ENCODE data around the gene KCNMA1.

KCNMA1 gene

DNA sequence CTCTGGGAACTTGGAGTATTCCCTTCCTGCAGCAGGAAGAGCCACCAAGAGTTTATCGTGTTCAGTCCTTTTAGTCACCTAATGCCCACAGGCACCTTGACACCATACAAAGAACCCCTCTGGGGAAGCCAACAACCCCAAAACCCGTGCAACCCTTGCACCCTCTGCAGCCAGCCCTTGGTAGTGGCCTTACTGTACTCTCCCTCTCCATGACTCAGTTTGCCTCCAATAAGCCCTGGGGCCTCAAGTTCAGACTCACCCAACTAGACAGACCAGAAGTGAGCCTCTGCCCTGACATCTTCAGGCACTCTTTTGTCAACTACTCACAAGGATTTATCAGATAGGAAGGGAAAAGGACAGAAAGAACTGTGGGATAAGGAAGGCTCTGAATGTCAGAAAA lies 30.9 kb downstream of the KCNMA1 start:
- no peak overlapping the region for H3K4me3 ChIP-seq (ENCODE audit: low read length)
- TF ChIP-seq, protein P1, sequence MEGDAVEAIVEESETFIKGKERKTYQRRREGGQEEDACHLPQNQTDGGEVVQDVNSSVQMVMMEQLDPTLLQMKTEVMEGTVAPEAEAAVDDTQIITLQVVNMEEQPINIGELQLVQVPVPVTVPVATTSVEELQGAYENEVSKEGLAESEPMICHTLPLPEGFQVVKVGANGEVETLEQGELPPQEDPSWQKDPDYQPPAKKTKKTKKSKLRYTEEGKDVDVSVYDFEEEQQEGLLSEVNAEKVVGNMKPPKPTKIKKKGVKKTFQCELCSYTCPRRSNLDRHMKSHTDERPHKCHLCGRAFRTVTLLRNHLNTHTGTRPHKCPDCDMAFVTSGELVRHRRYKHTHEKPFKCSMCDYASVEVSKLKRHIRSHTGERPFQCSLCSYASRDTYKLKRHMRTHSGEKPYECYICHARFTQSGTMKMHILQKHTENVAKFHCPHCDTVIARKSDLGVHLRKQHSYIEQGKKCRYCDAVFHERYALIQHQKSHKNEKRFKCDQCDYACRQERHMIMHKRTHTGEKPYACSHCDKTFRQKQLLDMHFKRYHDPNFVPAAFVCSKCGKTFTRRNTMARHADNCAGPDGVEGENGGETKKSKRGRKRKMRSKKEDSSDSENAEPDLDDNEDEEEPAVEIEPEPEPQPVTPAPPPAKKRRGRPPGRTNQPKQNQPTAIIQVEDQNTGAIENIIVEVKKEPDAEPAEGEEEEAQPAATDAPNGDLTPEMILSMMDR (conservative IDR thresholded peaks at IDR 0.05; ENCODE audit: low read depth, low read length), result no peak
- no peak for DNase-seq (ENCODE audit: low read depth)

DNA sequence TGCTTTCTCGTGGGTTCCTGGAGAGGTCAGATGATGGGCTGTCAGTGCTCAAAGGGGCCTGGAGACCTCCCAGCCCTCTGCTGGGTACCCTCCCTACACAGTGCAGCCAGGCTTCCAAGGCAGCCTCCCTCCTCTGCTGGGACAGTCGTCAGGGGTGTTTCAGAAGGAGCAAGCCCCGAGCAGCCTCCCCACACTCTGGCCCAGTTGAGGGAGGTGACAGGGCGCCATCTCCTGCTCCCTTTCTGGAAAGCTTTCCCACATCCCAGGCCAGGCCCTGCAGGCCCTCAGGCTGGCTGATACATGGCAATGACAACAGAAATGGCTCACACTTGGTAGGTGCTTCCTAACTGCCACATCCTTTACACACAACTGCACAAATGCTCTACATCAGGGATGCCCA lies 32.1 kb downstream of the KCNMA1 start:
- no peak for DNase-seq (ENCODE audit: low read depth)
- no peak overlapping the region for H3K4me3 ChIP-seq (ENCODE audit: low read length)
- TF ChIP-seq, protein P1 (conservative IDR thresholded peaks at IDR 0.05; ENCODE audit: low read depth, low read length), result peak; percentile 10

DNA sequence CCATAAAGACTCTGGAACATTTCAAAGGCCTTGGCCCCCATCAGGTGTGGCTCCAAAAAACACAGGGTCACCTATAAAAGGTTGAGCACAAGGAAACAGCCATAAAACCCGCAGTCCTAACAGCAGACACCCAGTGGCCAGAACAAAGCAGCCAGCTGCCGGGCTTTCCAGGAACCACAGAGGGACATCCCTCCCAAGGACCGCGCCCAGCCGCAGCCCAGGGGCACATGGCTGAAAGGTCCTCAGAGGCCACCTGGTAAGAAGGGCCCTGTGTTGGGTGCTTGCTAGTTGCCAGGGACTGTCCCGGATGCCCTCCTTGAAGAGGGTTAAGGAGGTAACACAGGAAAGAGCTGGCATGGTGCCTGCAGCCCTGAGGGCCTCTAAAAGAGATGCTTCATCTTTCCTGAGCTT lies 32.7 kb downstream of the KCNMA1 start:
- no peak for DNase-seq (ENCODE audit: low read depth)
- H3K4me3 ChIP-seq (ENCODE audit: low read length), result no peak overlapping the region
- TF ChIP-seq, protein P1 (conservative IDR thresholded peaks at IDR 0.05; ENCODE audit: low read depth, low read length), result no peak

DNA sequence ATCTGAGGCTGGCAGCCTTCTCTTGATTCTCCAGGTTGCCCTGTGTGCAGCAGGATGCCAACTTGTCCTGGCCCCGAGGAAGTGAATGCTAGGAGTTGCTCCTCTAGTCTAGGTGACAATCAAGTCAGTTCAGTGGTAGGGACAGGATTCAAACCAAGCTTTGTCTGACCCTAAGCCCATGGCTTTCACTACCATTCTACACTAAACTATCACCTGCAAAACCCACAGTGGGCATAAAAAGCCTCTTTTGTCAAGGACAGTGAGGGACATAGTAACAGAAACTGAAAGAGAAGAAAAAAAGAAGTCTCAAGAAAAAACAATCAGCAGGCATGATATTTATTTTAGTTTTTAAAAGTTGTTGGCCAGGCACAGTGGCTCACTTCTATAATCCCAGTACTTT lies 33.5 kb downstream of the KCNMA1 start:
- DNase-seq (ENCODE audit: low read depth), result no peak
- H3K4me3 ChIP-seq (ENCODE audit: low read length), result no peak overlapping the region
- TF ChIP-seq, protein P1 (conservative IDR thresholded peaks at IDR 0.05; ENCODE audit: low read depth, low read length), result no peak

DNA sequence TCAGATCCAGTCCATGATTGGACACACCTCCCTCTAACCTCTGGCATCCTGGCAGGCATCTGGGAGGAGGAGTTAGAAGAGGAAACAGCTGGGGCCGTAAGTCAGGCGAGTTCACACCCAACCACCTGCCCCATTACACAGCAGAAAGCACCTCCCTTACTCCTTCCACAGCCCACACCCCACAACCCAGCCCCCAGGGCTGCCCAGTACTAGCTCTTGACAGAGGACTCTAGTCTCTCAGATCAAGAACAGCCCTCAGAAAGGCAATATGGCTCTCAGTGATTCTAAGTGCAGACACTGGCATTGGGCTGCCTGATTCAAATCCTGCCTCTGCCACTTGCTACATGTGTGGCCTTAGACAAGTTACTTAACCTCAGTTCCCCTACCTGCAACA lies 34.1 kb downstream of the KCNMA1 start:
- no peak overlapping the region for H3K4me3 ChIP-seq (ENCODE audit: low read length)
- no peak for DNase-seq (ENCODE audit: low read depth)
- TF ChIP-seq, protein P1 (conservative IDR thresholded peaks at IDR 0.05; ENCODE audit: low read depth, low read length), result no peak

DNA sequence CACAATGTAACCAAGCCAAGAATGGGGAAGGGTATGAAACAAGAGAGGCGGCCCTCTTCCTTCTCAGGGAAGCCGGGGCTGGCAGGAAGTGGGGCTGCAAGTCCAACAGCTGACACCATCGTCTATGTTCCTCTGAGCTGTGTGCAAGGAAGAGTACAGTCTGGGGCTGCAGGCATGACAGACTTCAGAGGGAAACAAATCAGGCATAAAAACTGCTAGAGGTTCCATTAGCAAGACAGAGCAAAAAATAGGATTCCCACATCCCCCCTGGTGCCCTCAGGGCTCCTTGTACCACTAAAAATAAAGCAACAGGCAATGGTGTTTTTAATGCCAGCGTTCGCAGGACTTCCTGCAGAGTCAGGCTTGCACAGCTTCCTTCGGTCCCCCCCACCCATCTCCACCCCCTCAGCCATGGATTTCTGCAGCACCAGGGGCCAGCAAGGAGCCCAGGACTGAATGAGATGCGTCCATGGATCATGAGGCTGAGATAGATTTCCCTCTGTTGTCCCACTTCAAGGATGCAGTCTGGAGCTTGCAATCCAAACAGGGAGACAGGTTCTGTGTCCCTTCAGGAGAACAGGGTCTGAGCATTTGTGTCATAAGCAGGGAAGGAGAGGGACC lies 34.6 kb downstream of the KCNMA1 start:
- no peak overlapping the region for H3K4me3 ChIP-seq (ENCODE audit: low read length)
- no peak for DNase-seq (ENCODE audit: low read depth)
- TF ChIP-seq, protein P1 (conservative IDR thresholded peaks at IDR 0.05; ENCODE audit: low read depth, low read length), result no peak

DNA sequence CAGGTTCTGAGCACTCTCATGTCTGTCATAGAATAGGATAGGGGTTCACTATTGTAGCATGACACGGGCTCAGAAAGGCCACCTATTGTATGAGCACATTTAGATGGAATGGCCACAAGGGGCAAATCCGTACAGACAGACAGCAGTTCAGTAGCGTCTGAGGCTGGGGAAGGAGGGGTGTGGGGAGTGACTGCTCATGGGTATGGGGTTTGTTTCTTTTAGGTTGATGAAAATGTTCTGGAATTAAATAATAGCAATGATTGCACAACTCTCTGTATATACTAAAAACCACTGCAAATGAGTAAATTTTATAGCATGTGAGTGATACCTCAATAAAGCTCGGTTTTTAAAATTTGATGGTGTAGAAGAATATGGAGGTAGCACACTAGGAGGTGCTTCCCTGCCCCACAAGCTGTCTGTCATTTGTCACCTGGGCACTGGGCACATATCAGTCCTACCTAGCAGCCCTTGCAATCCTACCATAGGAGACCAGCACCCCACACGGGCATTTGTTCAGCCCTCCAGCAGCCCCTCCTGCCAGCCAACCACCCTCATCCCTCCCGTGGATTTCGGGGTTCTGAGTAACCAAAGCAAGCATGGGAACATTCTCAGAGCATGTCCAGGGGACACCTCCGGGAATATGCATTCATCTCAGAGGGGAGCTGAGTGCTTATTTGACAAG lies 35.2 kb downstream of the KCNMA1 start:
- no peak overlapping the region for H3K4me3 ChIP-seq (ENCODE audit: low read length)
- DNase-seq (ENCODE audit: low read depth), result no peak
- TF ChIP-seq, protein P1 (conservative IDR thresholded peaks at IDR 0.05; ENCODE audit: low read depth, low read length), result peak; percentile 15

Measured in retinal pigment epithelial cell (primary cell).